Skeletal muscle tissue (tissue), 4 donors: ENCODE results near the gene TCERG1L. TPM values are rescaled to one million over a fixed set of nuclear protein-coding genes. Genes with fewer than 3 reads are reported as not detected.
"Not testable (repeated sequence)": the region's sequence is repeated elsewhere in the genome, so short reads cannot be mapped to it uniquely, and the experiment has no call there.

Experiments
- H3K27ac ChIP-seq: one replicate; pipeline ENCODE4 v1.7.0; 2013; ENCODE audit warnings: mild to moderate bottlenecking, low read depth, low read length, inconsistent platforms
- H3K27me3 ChIP-seq, 3 donors: one replicate each; pipeline ENCODE4 v1.7.0; 2013; ENCODE audit warnings: low read length in 3 of 3; ENCODE audit not compliant: control insufficient read depth in 3 of 3, insufficient read depth in 3 of 3
- H3K36me3 ChIP-seq, 3 donors: one replicate each; pipeline ENCODE4 v1.7.0; 2013; ENCODE audit warnings: low read length in 3 of 3; ENCODE audit not compliant: control insufficient read depth in 3 of 3, insufficient read depth in 3 of 3
- H3K4me1 ChIP-seq, 3 donors: one replicate each; pipeline ENCODE4 v1.7.0; 2013; ENCODE audit warnings: low read length in 3 of 3, mild to moderate bottlenecking in 3 of 3; ENCODE audit not compliant: control insufficient read depth in 3 of 3, insufficient read depth in 3 of 3
- H3K4me3 ChIP-seq, 3 donors: one replicate each; pipeline ENCODE4 v1.7.0; 2013; ENCODE audit warnings: low read length in 3 of 3
- H3K9ac ChIP-seq, 3 donors: one replicate each; pipeline ENCODE4 v1.7.0; 2013; ENCODE audit warnings: low read length in 3 of 3, mild to moderate bottlenecking in 3 of 3, moderate library complexity in 2 of 3, low read depth in 1 of 3
- H3K9me3 ChIP-seq, 3 donors: one replicate each; pipeline ENCODE4 v1.7.0; 2013; ENCODE audit warnings: low read length in 3 of 3; ENCODE audit not compliant: control insufficient read depth in 3 of 3
- total RNA-seq: library from RNA; depleted of rRNA; stranded (reverse); fragments of >200 nt; gene quantifications from one replicate; pipeline ENCODE4 v1.2.3, GENCODE V29; 2014
- donor health status: Osteomylitis.

Gene TCERG1L
- total RNA-seq, 1 donor from 2014 or later = not detected

GRCh38 chr10:131081376-131081775 is 230.1 kb downstream of the TCERG1L start:
- Histone ChIP-seq H3K27ac (no peak overlapping the region), H3K4me3 (no peak overlapping the region), H3K9me3 (no peaks in the 10 kb centered on the region), H3K9ac (no peak overlapping the region), H3K27me3 (peaks cover 8 to 40% (median 15%) of the 10 kb centered on the region in 3 donors), H3K36me3 (no peaks in the 10 kb centered on the region), H3K4me1 (peaks cover 7 to 12% (median 8%) of the 10 kb centered on the region in 3 donors)

- peaks cover 6 to 31% (median 12%) of the 10 kb centered on the region in 3 donors for H3K27me3 ChIP-seq
- no peak overlapping the region for H3K27ac ChIP-seq
- no peak overlapping the region for H3K4me3 ChIP-seq
- no peak overlapping the region for H3K9ac ChIP-seq
- no peaks in the 10 kb centered on the region for H3K36me3 ChIP-seq
- no peaks in the 10 kb centered on the region for H3K9me3 ChIP-seq
- peaks cover 7 to 12% (median 8%) of the 10 kb centered on the region in 3 donors for H3K4me1 ChIP-seq
Measured at GRCh38 chr10:131080571-131080970, 230.9 kb downstream of the TCERG1L start.

DNA sequence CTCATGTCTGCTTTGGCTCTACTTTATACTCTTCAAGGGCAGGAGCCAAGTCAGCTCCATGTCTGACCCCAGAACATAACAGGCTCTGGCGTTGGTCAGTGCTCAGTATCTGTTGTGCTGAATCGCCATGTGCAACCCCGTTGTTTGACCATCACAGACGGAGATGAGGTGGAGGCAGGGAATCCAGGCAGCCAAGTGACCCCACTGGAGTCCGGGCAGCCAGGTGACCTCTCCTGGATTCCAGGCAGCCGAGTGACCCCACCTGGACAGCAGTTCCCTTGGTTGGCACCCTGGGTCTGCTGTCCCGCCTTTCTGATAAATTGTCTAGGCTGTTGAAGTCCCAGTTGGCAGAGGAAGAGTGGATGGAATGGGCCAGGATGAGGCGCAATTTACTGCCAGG is 232.2 kb downstream of the TCERG1L start:
- no peak overlapping the region for H3K4me3 ChIP-seq
- peaks cover 6 to 31% (median 12%) of the 10 kb centered on the region in 3 donors for H3K27me3 ChIP-seq
- H3K36me3 ChIP-seq = no peaks in the 10 kb centered on the region
- no peak overlapping the region for H3K9ac ChIP-seq
- H3K9me3 ChIP-seq = no peaks in the 10 kb centered on the region
- H3K4me1 ChIP-seq = peaks cover 7 to 12% (median 8%) of the 10 kb centered on the region in 3 donors
- H3K27ac ChIP-seq = no peak overlapping the region

- H3K9ac ChIP-seq, H3K36me3 ChIP-seq, H3K27ac ChIP-seq, H3K4me3 ChIP-seq, H3K9me3 ChIP-seq: not testable (repeated sequence)
- peaks cover 6 to 27% (median 12%) of the 10 kb centered on the region in 3 donors for H3K27me3 ChIP-seq
- H3K4me1 ChIP-seq = peaks cover 7 to 12% (median 8%) of the 10 kb centered on the region in 3 donors
Measured at GRCh38 chr10:131078882-131079280, 232.6 kb downstream of the TCERG1L start.

DNA sequence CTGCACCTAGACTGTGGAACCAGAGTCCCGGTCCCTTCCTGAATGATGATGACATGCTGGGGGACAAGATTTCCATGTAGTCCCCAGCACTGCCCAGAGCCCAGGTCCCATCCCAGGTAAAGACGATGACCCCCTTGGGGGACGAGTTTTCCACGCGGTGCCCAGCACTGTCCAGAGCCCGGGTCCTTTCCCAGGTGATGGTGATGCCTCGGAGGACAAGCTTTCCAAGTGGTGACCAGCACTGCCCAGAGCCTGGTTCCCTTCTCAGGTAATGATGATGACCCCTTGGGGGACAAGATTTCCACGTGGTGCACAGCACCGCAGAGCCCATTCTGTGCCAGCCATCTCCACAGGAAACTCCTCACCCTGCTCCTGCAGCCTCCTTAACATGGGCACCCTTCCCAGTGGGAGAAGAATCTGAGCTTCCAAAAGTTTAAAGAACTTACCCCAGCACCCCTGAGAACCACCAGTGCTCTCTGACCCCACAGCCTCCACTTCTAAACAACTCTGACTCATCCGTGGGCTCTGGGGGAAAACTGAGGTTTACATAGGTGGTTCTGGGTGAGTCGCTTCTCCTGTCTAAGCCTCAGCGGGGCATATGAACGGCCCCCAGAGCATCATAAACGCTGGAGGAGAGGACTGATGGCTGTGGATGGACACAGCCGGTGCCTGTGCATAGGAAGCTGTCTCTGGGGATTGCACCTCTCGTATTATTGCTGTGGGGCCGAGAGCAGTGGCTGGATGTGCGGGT is 233.2 kb downstream of the TCERG1L start:
- H3K27ac ChIP-seq = no peak overlapping the region
- peaks cover 3 to 25% (median 12%) of the 10 kb centered on the region in 3 donors for H3K27me3 ChIP-seq
- H3K9me3 ChIP-seq = no peaks in the 10 kb centered on the region
- no peak overlapping the region for H3K4me3 ChIP-seq
- H3K36me3 ChIP-seq = no peaks in the 10 kb centered on the region
- peaks cover 7 to 9% (median 8%) of the 10 kb centered on the region in 3 donors for H3K4me1 ChIP-seq
- no peak overlapping the region for H3K9ac ChIP-seq

GRCh38 chr10:131077724-131078123 is 233.8 kb downstream of the TCERG1L start:
- Histone ChIP-seq H3K9ac (no peak overlapping the region), H3K4me1 (peaks cover 4 to 7% (median 6%) of the 10 kb centered on the region in 3 donors), H3K36me3 (no peaks in the 10 kb centered on the region), H3K9me3 (no peaks in the 10 kb centered on the region), H3K27ac (no peak overlapping the region), H3K4me3 (no peak overlapping the region), H3K27me3 (peaks cover 3 to 25% (median 12%) of the 10 kb centered on the region in 3 donors)

DNA sequence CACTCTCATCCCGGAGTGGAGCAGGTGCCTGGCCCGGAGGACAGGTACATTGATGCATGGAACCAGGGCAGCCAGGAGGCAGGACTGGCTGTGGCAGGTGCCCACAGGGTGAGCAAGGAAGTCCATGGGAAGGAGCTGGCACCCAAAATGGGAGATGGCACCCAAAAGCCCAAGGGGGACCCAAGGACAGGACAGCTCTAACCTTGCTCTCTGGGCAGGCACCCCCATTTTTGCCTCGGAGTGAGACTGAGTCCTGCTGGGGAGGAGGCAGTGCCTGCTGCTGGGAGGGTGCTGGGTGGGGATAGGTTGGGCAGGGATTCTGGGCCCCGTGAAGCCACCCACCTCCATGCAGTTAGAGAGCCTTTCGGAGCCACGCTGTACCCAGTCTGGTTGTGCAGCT is 234.5 kb downstream of the TCERG1L start:
- Histone ChIP-seq H3K27me3 (peaks cover 0 to 22% (median 9%) of the 10 kb centered on the region in 3 donors), H3K27ac (no peak overlapping the region), H3K4me1 (no peaks in the 10 kb centered on the region), H3K9ac (no peak overlapping the region), H3K4me3 (no peak overlapping the region), H3K9me3 (no peaks in the 10 kb centered on the region), H3K36me3 (no peaks in the 10 kb centered on the region)

DNA sequence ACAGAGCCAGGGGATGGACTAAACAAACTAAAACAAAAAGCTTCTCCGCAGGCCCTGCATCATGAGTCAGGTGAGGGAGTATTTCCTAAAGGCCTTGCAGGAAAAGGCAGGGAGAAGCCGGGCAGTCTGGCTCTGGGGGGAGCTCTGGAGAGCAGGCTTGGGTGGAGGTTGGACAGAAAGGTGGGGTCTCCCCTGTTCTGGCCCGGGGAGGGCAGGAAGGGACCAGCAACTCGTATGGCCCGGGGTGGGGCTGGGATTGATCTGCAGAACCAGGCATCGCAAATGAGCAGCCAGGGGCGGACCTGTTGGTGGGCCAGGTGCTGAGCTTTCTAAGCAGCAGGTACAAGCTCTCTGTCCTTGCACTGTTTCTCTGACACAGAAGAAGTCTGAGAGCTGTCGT is 235.2 kb downstream of the TCERG1L start:
- Histone ChIP-seq H3K9ac (no peak overlapping the region), H3K4me1 (no peaks in the 10 kb centered on the region), H3K27ac (no peak overlapping the region), H3K4me3 (no peak overlapping the region), H3K36me3 (no peaks in the 10 kb centered on the region), H3K27me3 (peaks cover 0 to 19% (median 4%) of the 10 kb centered on the region in 3 donors), H3K9me3 (no peaks in the 10 kb centered on the region)

DNA sequence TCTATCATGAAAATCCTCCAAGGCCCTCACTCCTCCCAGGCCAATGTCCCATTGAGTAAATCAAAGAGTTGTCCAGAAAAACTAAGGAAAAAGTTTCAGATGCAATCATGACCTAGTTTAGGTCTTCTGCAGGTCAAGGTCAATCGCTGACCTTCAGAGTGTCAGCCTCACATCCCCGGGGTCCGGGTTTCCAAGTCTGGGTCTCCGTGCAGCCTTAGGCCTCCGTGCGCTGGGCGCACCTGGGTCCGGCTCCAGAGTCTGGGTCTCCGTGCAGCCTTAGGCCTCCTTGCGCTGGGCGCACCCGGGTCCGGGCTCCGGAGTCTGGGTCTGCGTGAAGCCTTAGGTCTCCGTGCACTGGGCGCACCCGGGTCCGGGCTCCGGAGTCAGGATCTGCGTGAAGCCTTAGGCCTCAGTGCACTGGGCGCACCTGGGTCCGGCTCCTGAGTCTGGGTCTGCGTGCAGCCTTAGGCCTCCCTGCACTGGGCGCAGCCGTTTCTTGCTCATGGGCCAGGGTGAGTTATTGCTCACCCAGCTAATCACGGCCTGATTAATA is 236.2 kb downstream of the TCERG1L start:
- no peak overlapping the region for H3K9ac ChIP-seq
- peaks cover 0 to 19% (median 0%) of the 10 kb centered on the region in 3 donors for H3K27me3 ChIP-seq
- no peak overlapping the region for H3K4me3 ChIP-seq
- no peaks in the 10 kb centered on the region for H3K4me1 ChIP-seq
- H3K9me3 ChIP-seq = no peaks in the 10 kb centered on the region
- H3K36me3 ChIP-seq = no peaks in the 10 kb centered on the region
- no peak overlapping the region for H3K27ac ChIP-seq

- Histone ChIP-seq H3K9me3 (no peaks in the 10 kb centered on the region), H3K4me1 (no peaks in the 10 kb centered on the region), H3K9ac (no peak overlapping the region), H3K4me3 (no peak overlapping the region), H3K27me3 (peaks cover 0 to 19% (median 0%) of the 10 kb centered on the region in 3 donors), H3K27ac (no peak overlapping the region), H3K36me3 (no peaks in the 10 kb centered on the region)
Measured at GRCh38 chr10:131074682-131075081, 236.8 kb downstream of the TCERG1L start.
